ENCODE data around the gene PUS7L.
A peak's percentile ranks its signal among the peaks of the same experiment; 100 is the strongest.
"Not testable (repeated sequence)": the region's sequence is repeated elsewhere in the genome, so short reads cannot be mapped to it uniquely, and the experiment has no call there.

Gene PUS7L

GRCh38 chr12:43744826-43745225, 13.8 kb downstream of the PUS7L start:
- no peak for DNase-seq

- DNase-seq = no peak
These were observed 16.5 kb downstream of the PUS7L start for GRCh38 chr12:43742106-43742505.

- DNase-seq = no peak
These were observed 18.0 kb downstream of the PUS7L start for GRCh38 chr12:43740511-43741100.

DNA sequence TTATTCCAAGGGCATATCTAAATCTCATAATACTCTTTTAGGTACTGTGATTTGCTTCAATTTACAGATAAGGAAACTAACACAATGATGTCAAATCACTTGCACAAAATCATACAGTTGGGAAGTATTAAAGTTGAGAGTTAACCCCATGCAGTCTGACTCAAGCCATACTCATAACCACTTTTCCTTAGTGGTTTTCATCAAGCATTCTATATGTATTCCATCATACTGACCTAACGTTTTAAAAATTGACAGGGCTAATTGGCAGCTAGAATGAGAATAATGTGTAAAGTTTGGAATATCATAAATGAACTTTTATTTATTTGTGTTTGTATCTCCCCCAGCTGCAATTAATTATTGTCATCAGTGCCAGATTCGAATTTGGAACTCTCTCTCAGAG, 20.9 kb downstream of the PUS7L start:
- no peak for DNase-seq

DNA sequence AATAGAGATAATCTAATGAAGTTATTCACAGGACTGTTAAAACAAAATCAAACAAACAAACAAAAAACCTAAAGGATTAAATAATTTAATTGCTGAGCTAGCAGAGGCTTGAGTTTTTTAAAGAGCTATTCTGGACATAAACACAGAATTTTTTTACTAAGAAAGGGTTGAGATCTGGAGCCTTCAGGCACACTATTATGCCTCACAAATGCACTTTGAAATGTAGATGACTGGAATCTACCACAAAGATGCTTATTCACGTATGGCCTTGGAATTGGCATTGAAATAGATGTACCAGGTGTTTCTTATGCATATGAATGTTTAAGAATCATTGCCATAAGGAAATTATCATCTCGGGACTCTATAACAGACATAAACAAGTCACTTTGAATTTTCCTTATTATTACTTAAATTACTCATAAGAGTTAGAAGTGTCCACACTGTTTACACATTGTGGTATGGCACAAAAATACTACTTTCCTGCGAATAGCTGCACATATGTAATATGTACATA, 21.6 kb downstream of the PUS7L start:
- DNase-seq = no peak

- no peak for DNase-seq
These were observed 24.9 kb downstream of the PUS7L start for GRCh38 chr12:43733687-43734086.

DNA sequence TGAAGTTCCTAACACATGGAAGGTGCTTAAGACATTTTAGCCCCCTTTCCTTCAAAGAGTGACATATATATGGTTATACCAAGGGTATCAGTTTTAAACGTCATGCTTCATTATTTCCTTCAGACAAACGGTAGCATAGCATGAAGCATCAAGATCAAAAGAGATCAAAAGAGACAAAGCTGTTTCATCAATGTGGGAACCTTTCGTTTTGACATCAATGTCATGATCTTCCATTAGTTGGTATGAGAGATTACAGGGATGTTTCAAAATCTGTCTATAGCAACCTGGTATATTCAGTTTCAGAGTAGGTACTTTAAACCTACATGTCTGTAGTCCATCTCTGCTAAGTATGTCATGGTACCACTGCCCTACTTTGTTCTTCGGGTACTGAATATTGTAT, 28.3 kb downstream of the PUS7L start:
- peak; percentile 44 for DNase-seq

GRCh38 chr12:43728698-43729097, 29.9 kb downstream of the PUS7L start:
- DNase-seq = no peak

GRCh38 chr12:43728117-43728516, 30.5 kb downstream of the PUS7L start:
- no peak for DNase-seq

GRCh38 chr12:43723134-43723533, 35.5 kb downstream of the PUS7L start:
- no peak for DNase-seq

DNA sequence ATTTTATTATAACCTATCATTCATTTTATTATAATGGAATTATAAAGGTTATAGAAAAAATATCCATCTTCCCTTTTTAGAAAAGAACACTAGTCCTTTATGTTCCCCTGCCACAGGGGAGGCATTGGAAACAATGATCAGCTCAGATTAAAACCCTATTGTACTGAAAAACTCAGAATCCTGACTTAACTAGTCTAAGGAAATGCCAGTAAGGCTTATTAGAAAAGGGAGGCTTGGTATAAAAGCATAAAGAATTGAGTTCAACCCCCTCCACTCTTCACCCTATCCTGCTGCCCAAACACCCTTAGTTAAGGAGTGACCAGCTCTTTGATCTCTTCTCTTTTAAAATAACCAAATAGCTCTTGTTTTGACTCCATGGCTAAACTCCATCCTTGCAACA, 36.0 kb downstream of the PUS7L start:
- no peak for DNase-seq

GRCh38 chr12:43711348-43711747, 47.2 kb downstream of the PUS7L start:
- DNase-seq = no peak

DNA sequence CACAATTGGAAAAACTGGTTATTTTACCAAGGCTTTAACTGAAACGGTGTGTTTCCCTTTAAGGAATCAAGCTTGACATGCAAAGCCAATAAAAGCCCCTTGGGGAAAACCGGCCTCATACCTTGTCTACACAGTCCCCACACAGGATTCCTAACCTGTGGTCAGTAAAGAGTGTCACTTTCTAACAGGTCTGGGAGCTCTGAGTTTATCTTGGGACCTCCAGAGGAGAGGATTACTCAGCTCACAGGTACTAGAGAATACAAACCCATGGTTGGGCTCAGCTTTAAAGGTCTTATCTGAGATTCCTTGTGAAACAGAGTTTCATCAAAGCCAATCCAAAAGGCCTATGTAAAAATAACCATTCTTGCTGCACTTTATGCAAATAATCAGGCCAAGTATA, 54.8 kb downstream of the PUS7L start:
- not testable (repeated sequence) for DNase-seq

DNA sequence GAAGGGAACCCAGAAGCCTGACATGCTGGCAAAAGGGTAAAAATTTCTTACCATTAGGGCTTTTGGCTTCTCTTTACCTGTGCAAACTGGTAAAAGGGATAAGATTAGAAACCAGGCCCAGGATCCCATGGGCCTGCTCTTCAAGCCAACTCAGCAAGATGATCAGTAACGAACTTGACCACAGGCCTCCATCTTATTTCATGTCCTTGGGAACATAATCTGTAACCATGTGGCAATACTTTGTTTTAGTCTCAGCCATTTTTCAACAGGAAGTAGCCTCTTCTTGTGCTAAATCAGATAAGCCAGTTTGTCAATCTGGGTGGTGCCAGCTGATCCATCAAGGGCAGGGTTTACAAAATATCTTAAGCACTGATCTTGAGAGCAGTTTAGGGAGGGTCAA, 57.4 kb downstream of the PUS7L start:
- DNase-seq = not testable (repeated sequence)

DNA sequence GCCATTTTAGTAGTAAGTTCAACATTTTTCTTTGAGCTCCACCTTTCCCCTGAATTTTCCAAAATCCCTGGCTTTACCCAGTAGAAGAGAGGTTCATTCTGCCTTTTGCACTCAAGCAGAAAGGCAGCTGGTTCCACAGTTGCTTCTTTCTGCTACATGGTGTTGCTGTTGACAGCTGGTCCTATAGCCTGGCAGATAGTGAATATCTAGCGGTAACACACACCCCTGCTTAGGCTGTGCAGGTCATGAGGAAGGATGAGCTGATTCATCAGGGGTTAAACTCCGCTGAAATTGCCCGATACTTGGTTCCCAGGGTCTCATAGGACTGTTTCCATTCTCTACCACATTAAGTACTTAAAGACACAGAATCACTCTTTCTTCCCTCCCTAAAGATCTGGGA, 62.4 kb downstream of the PUS7L start:
- DNase-seq = no peak

GRCh38 chr12:43694879-43695278, 63.7 kb downstream of the PUS7L start:
- DNase-seq = no peak

- DNase-seq = no peak
These were observed 66.5 kb downstream of the PUS7L start for GRCh38 chr12:43692064-43692463.

GRCh38 chr12:43685491-43685890, 73.1 kb downstream of the PUS7L start:
- not testable (repeated sequence) for DNase-seq

DNA sequence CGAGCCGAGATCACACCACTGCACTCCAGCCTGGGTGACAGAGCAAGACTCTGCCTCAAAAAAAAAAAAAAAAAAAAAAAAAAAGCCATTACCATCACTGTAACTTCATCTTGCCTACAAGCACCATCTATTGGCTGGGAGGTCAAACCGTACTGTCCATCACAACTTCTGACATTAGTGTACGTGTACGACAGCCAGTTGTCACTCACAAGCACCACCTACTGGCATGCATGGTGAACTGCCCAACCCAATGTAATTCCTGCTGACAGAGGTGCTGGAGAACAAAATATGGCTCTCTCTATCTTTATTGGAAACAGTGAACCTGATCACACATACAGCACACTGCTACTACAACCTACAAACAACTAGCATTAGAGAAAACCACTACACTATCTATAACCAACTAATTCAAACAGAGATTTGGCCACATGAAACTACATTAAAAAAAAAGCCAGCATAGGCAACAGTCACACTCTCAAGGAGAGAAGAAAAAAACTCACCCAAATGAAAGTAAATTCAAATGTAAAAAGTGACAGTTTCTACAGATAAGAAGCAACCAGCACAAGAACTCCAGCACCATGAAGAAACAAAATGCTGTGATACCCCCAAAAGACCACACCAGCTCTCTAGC, 82.3 kb downstream of the PUS7L start:
- DNase-seq = peak; percentile 49

DNA sequence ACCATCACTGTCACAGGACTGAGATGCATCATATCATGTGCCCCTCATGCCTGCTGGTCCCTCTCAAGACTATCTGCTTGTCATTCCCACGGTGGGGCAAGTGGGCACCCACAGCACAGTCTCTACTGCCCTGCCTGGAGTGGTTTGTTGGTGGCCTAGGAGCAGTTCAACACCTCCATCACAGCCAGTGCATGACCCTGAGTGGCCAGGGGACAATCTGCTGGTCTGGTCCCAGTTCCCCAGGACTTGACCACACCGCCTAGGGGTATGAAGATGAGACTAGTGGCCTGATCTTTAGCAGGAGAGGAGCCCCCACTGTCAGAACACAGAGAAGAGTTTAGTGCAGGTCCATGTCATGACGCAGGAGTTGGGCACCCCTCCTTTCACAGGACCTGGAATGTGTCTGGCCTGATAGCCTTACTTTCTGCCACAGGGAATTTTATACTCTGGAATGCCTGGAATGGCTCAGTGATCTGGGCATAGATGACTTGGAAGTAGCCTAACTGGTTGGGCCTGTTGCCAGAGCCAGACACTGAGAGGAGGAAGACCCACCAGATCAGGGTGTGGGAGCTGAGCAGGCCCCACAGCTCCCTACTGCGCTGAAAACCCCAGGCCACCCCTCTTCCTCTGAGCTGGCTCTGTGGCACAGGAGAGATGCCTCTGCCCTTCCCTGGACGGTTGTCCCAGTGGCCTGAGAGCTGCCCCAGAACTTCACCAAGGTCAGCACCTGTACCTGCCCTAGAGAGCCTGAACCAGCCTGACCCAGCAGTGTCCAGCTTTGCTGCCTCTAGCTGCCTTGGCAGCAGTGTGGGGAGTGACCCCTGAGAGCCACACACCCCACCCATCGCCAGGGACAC, 83.3 kb downstream of the PUS7L start:
- no peak for DNase-seq

DNA sequence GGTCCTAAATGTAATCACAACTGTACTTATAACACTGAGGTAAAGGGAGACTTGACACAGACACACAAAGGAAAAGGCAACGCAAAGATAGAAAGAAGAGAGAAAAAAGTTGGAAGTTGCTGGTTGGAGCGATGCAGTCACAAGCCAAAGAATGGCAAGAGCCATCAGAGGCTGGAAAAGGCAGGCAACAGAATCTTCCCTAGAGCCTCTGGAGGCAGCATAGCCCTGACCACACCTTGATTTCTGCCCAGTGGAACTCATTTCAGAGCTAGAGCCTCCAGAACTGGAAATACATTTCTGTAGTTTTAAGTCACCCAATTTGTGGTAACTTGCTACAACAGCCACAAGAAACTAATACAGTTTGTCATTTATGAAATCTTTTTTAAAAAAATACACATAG, 89.2 kb downstream of the PUS7L start:
- DNase-seq = no peak

All from activated CD4-positive, alpha-beta T cell treated with anti-CD3 and anti-CD28 coated beads, Interleukin-10, Interleukin-2, amounts not matched to agents 100 ng/mL and 50 ng/mL, durations not matched to agents 16 hours and 8 hours (primary cell).